H9 (cell line): ENCODE measurements around the gene EXOC3. TPM values are rescaled to one million over a fixed set of nuclear protein-coding genes. Genes with fewer than 3 reads are reported as not detected.
A peak's percentile ranks its signal among the peaks of the same experiment; 100 is the strongest.

Experiments used
- DNase-seq: peaks from one replicate; pipeline ENCODE4 v3.0.0-alpha.2; 2017
- H2AFZ ChIP-seq: one replicate; pipeline ENCODE4 v1.6.1; 2013; ENCODE audit warnings: mild to moderate bottlenecking, low read length, control low read depth, moderate library complexity
- H2AK5ac ChIP-seq: 2 replicates; pipeline ENCODE4 v1.6.1; 2013; ENCODE audit warnings: low read length, control low read depth, mixed read lengths; ENCODE audit not compliant: insufficient read length
- H2BK120ac ChIP-seq: one replicate; pipeline ENCODE4 v1.6.1; 2013; ENCODE audit warnings: low read depth, mild to moderate bottlenecking, low read length, control low read depth, inconsistent platforms; ENCODE audit not compliant: poor library complexity, severe bottlenecking
- H2BK12ac ChIP-seq: 2 replicates; pipeline ENCODE4 v1.6.1; 2013; ENCODE audit warnings: low read length, control low read depth, mixed read lengths, low read depth; ENCODE audit not compliant: insufficient read length
- H2BK15ac ChIP-seq: 2 replicates; pipeline ENCODE4 v1.6.1; 2013; ENCODE audit warnings: low read depth, low read length, control low read depth
- H2BK20ac ChIP-seq: one replicate; pipeline ENCODE4 v1.6.1; 2013; ENCODE audit warnings: low read depth, mild to moderate bottlenecking, low read length, control low read depth, inconsistent platforms; ENCODE audit not compliant: poor library complexity, severe bottlenecking
- H2BK5ac ChIP-seq: 2 replicates; pipeline ENCODE4 v1.6.1; 2013; ENCODE audit warnings: low read length, control low read depth, mixed read lengths; ENCODE audit not compliant: insufficient read length
- H3K14ac ChIP-seq: 2 replicates; pipeline ENCODE4 v1.6.1; 2013; ENCODE audit warnings: low read length, control low read depth; ENCODE audit not compliant: insufficient read depth
- H3K18ac ChIP-seq: 2 replicates; pipeline ENCODE4 v1.6.1; 2013; ENCODE audit warnings: low read depth, mild to moderate bottlenecking, mixed read lengths, low read length, control low read depth; ENCODE audit not compliant: insufficient read length
- H3K23ac ChIP-seq: 2 replicates; pipeline ENCODE4 v1.6.1; 2013; ENCODE audit warnings: low read length, control low read depth, mixed read lengths, low read depth; ENCODE audit not compliant: insufficient read length
- H3K23me2 ChIP-seq: 2 replicates; pipeline ENCODE4 v1.6.1; 2013; ENCODE audit warnings: low read depth, mild to moderate bottlenecking, mixed read lengths, low read length, control low read depth; ENCODE audit not compliant: insufficient read length, poor library complexity, severe bottlenecking
- H3K27ac ChIP-seq: 2 replicates; pipeline ENCODE4 v1.5.1; 2013; ENCODE audit warnings: low read length, control low read depth, mixed read lengths, low read depth; ENCODE audit not compliant: insufficient read length
- H3K27me3 ChIP-seq: 2 replicates; pipeline ENCODE4 v1.6.1; 2013; ENCODE audit warnings: low read length, control low read depth, inconsistent platforms; ENCODE audit not compliant: insufficient read depth
- H3K4ac ChIP-seq: 2 replicates; pipeline ENCODE4 v1.6.1; 2013; ENCODE audit warnings: low read depth, mild to moderate bottlenecking, control low read depth, inconsistent platforms, low read length, moderate library complexity
- H3K4me1 ChIP-seq: 2 replicates; pipeline ENCODE4 v1.6.1; 2013; ENCODE audit warnings: low read length, control low read depth, inconsistent platforms; ENCODE audit not compliant: insufficient read depth
- H3K4me2 ChIP-seq: 2 replicates; pipeline ENCODE4 v1.6.1; 2013; ENCODE audit warnings: low read length, control low read depth, mixed read lengths; ENCODE audit not compliant: insufficient read length, insufficient read depth
- H3K56ac ChIP-seq: 2 replicates; pipeline ENCODE4 v1.6.1; 2013; ENCODE audit warnings: low read depth, mild to moderate bottlenecking, mixed read lengths, low read length, control low read depth; ENCODE audit not compliant: insufficient read length
- H3K79me1 ChIP-seq: 2 replicates; pipeline ENCODE4 v1.6.1; 2013; ENCODE audit warnings: low read depth, mild to moderate bottlenecking, moderate library complexity, low read length, control low read depth, inconsistent platforms; ENCODE audit not compliant: insufficient read depth, poor library complexity, severe bottlenecking
- H3K79me2 ChIP-seq: 2 replicates; pipeline ENCODE4 v1.6.1; 2013; ENCODE audit warnings: low read length, control low read depth, inconsistent platforms; ENCODE audit not compliant: insufficient read depth
- H3K9ac ChIP-seq: 2 replicates; pipeline ENCODE4 v1.6.1; 2013; ENCODE audit warnings: low read length, control low read depth, mixed read lengths; ENCODE audit not compliant: insufficient read length; ENCODE audit errors: extremely low read depth
- H3K9me3 ChIP-seq: one replicate; pipeline ENCODE4 v1.6.1; 2013; ENCODE audit warnings: low read depth, low read length, inconsistent platforms; ENCODE audit not compliant: control insufficient read depth
- H3T11ph ChIP-seq: one replicate; pipeline ENCODE4 v1.6.1; 2013; ENCODE audit warnings: mild to moderate bottlenecking, low read length, control low read depth, inconsistent platforms
- H4K20me1 ChIP-seq: one replicate; pipeline ENCODE4 v1.6.1; 2013; ENCODE audit not compliant: control insufficient read depth, insufficient read length, insufficient read depth
- H4K5ac ChIP-seq: 2 replicates; pipeline ENCODE4 v1.6.1; 2013; ENCODE audit warnings: low read depth, mild to moderate bottlenecking, mixed read lengths, low read length, control low read depth; ENCODE audit not compliant: insufficient read length
- H4K8ac ChIP-seq: replicated peaks from 2 replicates; pipeline ENCODE4 v1.6.1; 2013; ENCODE audit warnings: low read length, control low read depth, mixed read lengths, low read depth; ENCODE audit not compliant: insufficient read length
- H4K91ac ChIP-seq: 2 replicates; pipeline ENCODE4 v1.6.1; 2013; ENCODE audit warnings: low read depth, mild to moderate bottlenecking, moderate library complexity, mixed read lengths, low read length, control low read depth; ENCODE audit not compliant: insufficient read length
- H3K27ac Mint-ChIP-seq, 3 experiments: 2 replicates in 2 of 3; 3 replicates in 1 of 3; pipeline ENCODE4 v1.8.0; 2020 to 2021; ENCODE audit warnings: mixed read lengths in 3 of 3, mild to moderate bottlenecking in 1 of 3, moderate library complexity in 1 of 3
- H3K27me3 Mint-ChIP-seq: 2 replicates; pipeline ENCODE4 v1.8.0; 2021; ENCODE audit warnings: low read depth, mild to moderate bottlenecking, moderate library complexity, mixed read lengths
- H3K36me3 Mint-ChIP-seq, 3 experiments: 2 replicates in 2 of 3; 3 replicates in 1 of 3; pipeline ENCODE4 v1.8.0; 2020 to 2021; ENCODE audit warnings: low read depth in 3 of 3, mixed read lengths in 3 of 3; ENCODE audit not compliant: insufficient read depth in 1 of 3
- H3K4me1 Mint-ChIP-seq, 2 experiments: 2 replicates each; pipeline ENCODE4 v1.8.0; 2020; ENCODE audit warnings: mixed read lengths in 2 of 2
- H3K4me3 Mint-ChIP-seq, 2 experiments: 2 replicates in 1 of 2; 3 replicates in 1 of 2; pipeline ENCODE4 v1.8.0; 2020 to 2021; ENCODE audit warnings: mild to moderate bottlenecking in 2 of 2, mixed read lengths in 2 of 2, moderate library complexity in 1 of 2
- H3K9me3 Mint-ChIP-seq, 2 experiments: 2 replicates in 1 of 2; 3 replicates in 1 of 2; pipeline ENCODE4 v1.8.0; 2020; ENCODE audit warnings: mild to moderate bottlenecking in 2 of 2, mixed read lengths in 2 of 2, moderate library complexity in 1 of 2
- WGBS: extraction: QIAGEN DNeasy Blood & Tissue Kit; methylation state at CpG from one replicate; pipeline ENCODE4 v1.1.7; 2013; ENCODE audit warnings: missing lambda C conversion rate, low lambda C conversion rate, mixed read lengths; ENCODE audit not compliant: insufficient read length; ENCODE audit errors: extremely low coverage; 5-methylcytosine and 5-hydroxymethylcytosine counted together
- total RNA-seq: library from RNA; stranded (reverse); gene quantifications from 2 replicates; pipeline ENCODE4 v1.2.1, GENCODE V29; 2021
- TF ChIP-seq, protein P1 (sequence below): fragments of 200-600 bp; sonication (generic); conservative IDR thresholded peaks from 3 replicates; pipeline ENCODE4 v1.8.0; 2021; ENCODE audit warnings: antibody characterized with exemption, mild to moderate bottlenecking

The EXOC3 gene
- total RNA-seq, 1 experiment from 2014 or later: 36.7 TPM

DNA sequence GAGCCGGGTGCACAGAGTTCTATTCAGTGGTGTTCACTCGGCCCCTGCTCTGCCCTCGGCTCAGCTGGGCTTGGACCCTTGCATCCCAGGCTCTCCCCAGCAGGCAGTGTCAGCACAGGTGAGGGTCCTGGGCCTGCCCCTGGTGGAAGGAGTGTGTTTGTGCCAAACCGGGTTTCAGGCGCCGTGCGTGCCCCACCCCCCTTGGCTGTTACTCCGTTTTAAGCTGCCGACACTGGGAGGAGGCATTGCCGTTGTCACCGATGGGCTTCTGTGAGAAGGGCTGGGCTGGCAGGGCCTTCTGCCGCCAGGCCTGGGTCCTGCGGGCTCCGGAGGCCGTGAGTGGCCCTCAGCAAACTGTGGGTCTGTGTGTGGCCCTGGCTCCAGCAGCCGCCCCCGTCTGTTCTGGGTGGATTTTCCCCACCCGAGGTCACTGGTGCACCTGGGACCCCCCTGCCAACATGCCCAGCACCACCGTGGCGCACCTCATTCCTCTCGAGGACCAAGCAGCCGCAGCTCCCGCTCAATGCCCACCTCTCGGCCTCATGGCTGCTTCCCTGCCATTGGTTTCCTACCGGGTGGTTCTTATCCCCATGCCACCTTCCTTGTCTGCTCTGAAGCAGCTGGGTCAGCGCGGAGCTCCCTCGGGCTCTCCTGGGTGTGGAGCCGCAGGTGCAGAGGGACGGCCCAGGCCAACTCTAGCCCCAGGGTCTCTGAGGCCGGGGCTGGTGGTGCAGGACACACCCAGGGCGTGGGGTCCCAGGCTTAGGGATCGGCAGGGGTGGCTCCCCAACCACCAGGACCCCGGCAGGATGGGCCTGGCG is 44.3 kb upstream of the EXOC3 start:
- H3K18ac ChIP-seq: peak overlapping the region; percentile 30
- TF ChIP-seq, protein P1, sequence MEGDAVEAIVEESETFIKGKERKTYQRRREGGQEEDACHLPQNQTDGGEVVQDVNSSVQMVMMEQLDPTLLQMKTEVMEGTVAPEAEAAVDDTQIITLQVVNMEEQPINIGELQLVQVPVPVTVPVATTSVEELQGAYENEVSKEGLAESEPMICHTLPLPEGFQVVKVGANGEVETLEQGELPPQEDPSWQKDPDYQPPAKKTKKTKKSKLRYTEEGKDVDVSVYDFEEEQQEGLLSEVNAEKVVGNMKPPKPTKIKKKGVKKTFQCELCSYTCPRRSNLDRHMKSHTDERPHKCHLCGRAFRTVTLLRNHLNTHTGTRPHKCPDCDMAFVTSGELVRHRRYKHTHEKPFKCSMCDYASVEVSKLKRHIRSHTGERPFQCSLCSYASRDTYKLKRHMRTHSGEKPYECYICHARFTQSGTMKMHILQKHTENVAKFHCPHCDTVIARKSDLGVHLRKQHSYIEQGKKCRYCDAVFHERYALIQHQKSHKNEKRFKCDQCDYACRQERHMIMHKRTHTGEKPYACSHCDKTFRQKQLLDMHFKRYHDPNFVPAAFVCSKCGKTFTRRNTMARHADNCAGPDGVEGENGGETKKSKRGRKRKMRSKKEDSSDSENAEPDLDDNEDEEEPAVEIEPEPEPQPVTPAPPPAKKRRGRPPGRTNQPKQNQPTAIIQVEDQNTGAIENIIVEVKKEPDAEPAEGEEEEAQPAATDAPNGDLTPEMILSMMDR: peak; percentile 30; the same call in 2 of the 3 replicates
- H3T11ph ChIP-seq: no peak overlapping the region
- no peak overlapping the region for H3K23ac ChIP-seq
- H3K14ac ChIP-seq: 0 out of 2 replicates have a peak overlapping the region, but pooled peaks have one; percentile 89
- peak overlapping the region; percentile 82 for H4K91ac ChIP-seq
- H3K4me1 ChIP-seq: no peaks in the 10 kb centered on the region
- H3K56ac ChIP-seq: no peak overlapping the region
- Mint-ChIP-seq H3K9me3 (peaks cover 0 to 5% of the 10 kb centered on the region in 2 experiments; a peak in 4 of 5 replicates), H3K4me3 (no peak overlapping the region; a peak in 1 of 5 replicates), H3K27ac (no peak overlapping the region), H3K36me3 (peaks cover 0 to 8% (median 0%) of the 10 kb centered on the region in 3 experiments; a peak in 2 of 7 replicates), H3K4me1 (peaks cover 14 to 31% of the 10 kb centered on the region in 2 experiments), H3K27me3 (peaks cover 25% of the 10 kb centered on the region)
- H2BK12ac ChIP-seq: no peak overlapping the region
- no peaks in the 10 kb centered on the region for H4K20me1 ChIP-seq
- H2BK20ac ChIP-seq: no peak overlapping the region
- no peaks in the 10 kb centered on the region for H3K23me2 ChIP-seq
- no peak overlapping the region for H4K8ac ChIP-seq
- no peak overlapping the region for H3K9ac ChIP-seq
- no peak overlapping the region for H2AFZ ChIP-seq
- H2BK5ac ChIP-seq: no peak overlapping the region
- H3K79me2 ChIP-seq: no peaks in the 10 kb centered on the region
- no CpG with 5 or more reads among the region's 35 CpGs for WGBS
- no peaks in the 10 kb centered on the region for H3K9me3 ChIP-seq
- H3K4me2 ChIP-seq: no peak overlapping the region
- no peaks in the 10 kb centered on the region for H3K79me1 ChIP-seq
- H2BK15ac ChIP-seq: no peak overlapping the region
- H3K4ac ChIP-seq: peak overlapping the region; percentile 60; the same call in 1 of the 2 replicates
- H2BK120ac ChIP-seq: no peak overlapping the region
- H4K5ac ChIP-seq: no peak overlapping the region
- H3K27me3 ChIP-seq: no peaks in the 10 kb centered on the region
- DNase-seq: peak; percentile 48
- no peak overlapping the region for H2AK5ac ChIP-seq
- no peak overlapping the region for H3K27ac ChIP-seq
